Measurements from ENCODE around the gene LEFTY2.

DNA sequence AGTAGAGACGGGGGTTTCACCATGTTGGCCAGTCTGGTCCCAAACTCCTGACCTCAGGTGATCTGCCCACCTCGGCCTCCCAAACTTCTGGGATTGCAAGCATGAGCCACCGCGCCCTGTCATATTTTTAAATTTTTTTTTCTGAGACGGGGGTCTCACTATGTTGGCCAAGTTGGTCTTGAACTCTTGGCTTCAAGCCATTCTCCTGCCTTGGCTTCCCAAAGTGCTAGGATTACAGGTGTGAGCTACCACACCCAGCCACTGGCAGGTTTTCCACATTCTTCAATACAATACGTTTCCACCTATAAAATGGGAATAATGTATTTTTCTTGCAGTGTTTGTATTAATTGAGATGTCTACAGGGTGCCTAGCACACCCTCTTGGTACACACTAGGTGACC is 48.7 kb downstream of the LEFTY2 start:
- TF ChIP-seq, protein P1, sequence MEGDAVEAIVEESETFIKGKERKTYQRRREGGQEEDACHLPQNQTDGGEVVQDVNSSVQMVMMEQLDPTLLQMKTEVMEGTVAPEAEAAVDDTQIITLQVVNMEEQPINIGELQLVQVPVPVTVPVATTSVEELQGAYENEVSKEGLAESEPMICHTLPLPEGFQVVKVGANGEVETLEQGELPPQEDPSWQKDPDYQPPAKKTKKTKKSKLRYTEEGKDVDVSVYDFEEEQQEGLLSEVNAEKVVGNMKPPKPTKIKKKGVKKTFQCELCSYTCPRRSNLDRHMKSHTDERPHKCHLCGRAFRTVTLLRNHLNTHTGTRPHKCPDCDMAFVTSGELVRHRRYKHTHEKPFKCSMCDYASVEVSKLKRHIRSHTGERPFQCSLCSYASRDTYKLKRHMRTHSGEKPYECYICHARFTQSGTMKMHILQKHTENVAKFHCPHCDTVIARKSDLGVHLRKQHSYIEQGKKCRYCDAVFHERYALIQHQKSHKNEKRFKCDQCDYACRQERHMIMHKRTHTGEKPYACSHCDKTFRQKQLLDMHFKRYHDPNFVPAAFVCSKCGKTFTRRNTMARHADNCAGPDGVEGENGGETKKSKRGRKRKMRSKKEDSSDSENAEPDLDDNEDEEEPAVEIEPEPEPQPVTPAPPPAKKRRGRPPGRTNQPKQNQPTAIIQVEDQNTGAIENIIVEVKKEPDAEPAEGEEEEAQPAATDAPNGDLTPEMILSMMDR (IDR thresholded peaks at IDR 0.05), result no peak
- TF ChIP-seq POLR2A (IDR thresholded peaks at IDR 0.05), result no peak

Measured in adrenal gland (tissue), 5 donors.